KMS-11 (cell line): ENCODE results near the gene IQCE.

Experiments
- H2AFZ ChIP-seq: fragments of 200-600 bp; sonication (generic); 2 replicates; pipeline ENCODE4 v1.6.1; 2016; ENCODE audit warnings: antibody characterized with exemption, mixed run types, low read depth
- H3K27ac ChIP-seq: fragments of 200-600 bp; sonication (generic); 2 replicates; pipeline ENCODE4 v1.6.1; 2016; ENCODE audit warnings: mild to moderate bottlenecking, mixed run types
- H3K27me3 ChIP-seq: fragments of 200-600 bp; sonication (generic); 2 replicates; pipeline ENCODE4 v1.6.1; 2017; ENCODE audit warnings: mild to moderate bottlenecking, low read depth, mixed run types, moderate library complexity; ENCODE audit not compliant: insufficient read depth
- H3K36me3 ChIP-seq: fragments of 200-600 bp; sonication (generic); 2 replicates; pipeline ENCODE4 v1.6.1; 2017; ENCODE audit warnings: mild to moderate bottlenecking, mixed run types; ENCODE audit not compliant: insufficient read depth
- H3K4me1 ChIP-seq: fragments of 200-600 bp; sonication (generic); 2 replicates; pipeline ENCODE4 v1.6.1; 2016; ENCODE audit warnings: mild to moderate bottlenecking, low read depth, mixed run types; ENCODE audit not compliant: poor library complexity, severe bottlenecking
- H3K4me2 ChIP-seq: fragments of 200-600 bp; sonication (generic); 2 replicates; pipeline ENCODE4 v1.7.0; 2016; ENCODE audit warnings: mild to moderate bottlenecking, mixed run types
- H3K4me3 ChIP-seq: fragments of 200-600 bp; sonication (generic); IDR thresholded peaks from 2 replicates; pipeline ENCODE4 v1.6.1; 2017; ENCODE audit warnings: low read depth, low read length, mixed read lengths; ENCODE audit not compliant: insufficient read depth
- H3K79me2 ChIP-seq: fragments of 200-600 bp; sonication (generic); 2 replicates; pipeline ENCODE4 v1.6.1; 2016; ENCODE audit warnings: low read depth, mixed run types; ENCODE audit not compliant: insufficient read depth
- H3K9ac ChIP-seq: fragments of 200-600 bp; sonication (generic); 2 replicates; pipeline ENCODE4 v1.6.1; 2016; ENCODE audit warnings: mild to moderate bottlenecking, mixed run types
- H4K20me1 ChIP-seq: fragments of 200-600 bp; sonication (generic); 2 replicates; pipeline ENCODE4 v1.6.1; 2016; ENCODE audit warnings: mild to moderate bottlenecking, mixed run types; ENCODE audit not compliant: insufficient read depth
- CTCF ChIP-seq: fragments of 200-600 bp; sonication (generic); conservative IDR thresholded peaks from 2 replicates; pipeline ENCODE4 v1.6.1; 2017; ENCODE audit warnings: low read depth, mild to moderate bottlenecking, antibody characterized with exemption, low read length, moderate library complexity, mixed read lengths

IQCE gene

GRCh38 chr7:2514473-2515423 is 44.0 kb upstream of the IQCE start:
- H3K27ac ChIP-seq, result no peak overlapping the region
- peaks cover 66% of the 10 kb centered on the region; the same call in 1 of the 2 replicates for H3K27me3 ChIP-seq
- H2AFZ ChIP-seq, result no peak overlapping the region
- H3K79me2 ChIP-seq, result no peaks in the 10 kb centered on the region
- no peak overlapping the region for H3K4me2 ChIP-seq
- no peak overlapping the region for H3K4me3 ChIP-seq
- no peaks in the 10 kb centered on the region for H3K36me3 ChIP-seq
- H3K4me1 ChIP-seq, result peaks cover 16% of the 10 kb centered on the region
- H4K20me1 ChIP-seq, result no peaks in the 10 kb centered on the region
- no peak overlapping the region for H3K9ac ChIP-seq
- TF ChIP-seq CTCF, result no peak

GRCh38 chr7:2515424-2516193 is 43.2 kb upstream of the IQCE start:
- H3K9ac ChIP-seq, result no peak overlapping the region
- H3K27me3 ChIP-seq, result peaks cover 73% of the 10 kb centered on the region
- H3K79me2 ChIP-seq, result no peaks in the 10 kb centered on the region
- TF ChIP-seq CTCF, result no peak
- no peak overlapping the region for H3K4me3 ChIP-seq
- no peak overlapping the region for H2AFZ ChIP-seq
- no peaks in the 10 kb centered on the region for H4K20me1 ChIP-seq
- no peaks in the 10 kb centered on the region for H3K36me3 ChIP-seq
- no peak overlapping the region for H3K4me2 ChIP-seq
- no peak overlapping the region for H3K27ac ChIP-seq
- H3K4me1 ChIP-seq, result peaks cover 15% of the 10 kb centered on the region

- H3K27me3 ChIP-seq, result peaks cover 76% of the 10 kb centered on the region
- TF ChIP-seq CTCF, result no peak
- H3K27ac ChIP-seq, result no peak overlapping the region
- H3K79me2 ChIP-seq, result no peaks in the 10 kb centered on the region
- H2AFZ ChIP-seq, result no peak overlapping the region
- no peaks in the 10 kb centered on the region for H3K36me3 ChIP-seq
- no peak overlapping the region for H3K4me2 ChIP-seq
- no peaks in the 10 kb centered on the region for H4K20me1 ChIP-seq
- H3K9ac ChIP-seq, result no peak overlapping the region
- H3K4me1 ChIP-seq, result peaks cover 16% of the 10 kb centered on the region
- no peak overlapping the region for H3K4me3 ChIP-seq
Measured at GRCh38 chr7:2516194-2516555, 42.6 kb upstream of the IQCE start.

GRCh38 chr7:2517026-2517425 is 41.8 kb upstream of the IQCE start:
- no peak for TF ChIP-seq CTCF
- Histone ChIP-seq H3K79me2 (no peaks in the 10 kb centered on the region), H3K4me1 (peaks cover 21% of the 10 kb centered on the region), H3K9ac (no peak overlapping the region), H3K27ac (no peak overlapping the region), H3K36me3 (no peaks in the 10 kb centered on the region), H3K4me2 (no peak overlapping the region), H2AFZ (no peak overlapping the region), H3K27me3 (peaks cover 77% of the 10 kb centered on the region), H4K20me1 (no peaks in the 10 kb centered on the region), H3K4me3 (no peak overlapping the region)
